Right lobe of liver (tissue), 6 donors: ENCODE results near the gene NBEA. TPM values are rescaled to one million over a fixed set of nuclear protein-coding genes. Genes with fewer than 3 reads are reported as not detected.

Experiments
- ATAC-seq, 4 donors: fragments of 200-7000 bp; cut with Tn5 transposase; one replicate each; pipeline ENCODE4 v1.9.1; 2020; ENCODE audit warnings: mild to moderate bottlenecking in 4 of 4, moderate library complexity in 4 of 4
- DNase-seq, 3 donors: peaks; one replicate each; pipeline ENCODE4 v3.0.0-alpha.2; 2020
- H3K27ac ChIP-seq, 3 donors: fragments of 200-600 bp; one replicate each; pipeline ENCODE4 v1.8.0; 2022
- H3K27me3 ChIP-seq, 2 donors: fragments of 200-600 bp; one replicate each; pipeline ENCODE4 v1.8.0; 2022
- H3K36me3 ChIP-seq, 4 donors: fragments of 200-600 bp; sonication (generic) in 1 of 4; one replicate each; pipeline versions ENCODE4 v1.5.1 to v1.8.0; 2017 to 2022; ENCODE audit warnings: control low read depth in 1 of 4
- H3K4me1 ChIP-seq, 4 donors: fragments of 200-600 bp; sonication (generic) in 1 of 4; one replicate each; pipeline versions ENCODE4 v1.5.1 to v1.8.0; 2017 to 2022; ENCODE audit warnings: control low read depth in 1 of 4
- H3K4me3 ChIP-seq, 3 donors: fragments of 200-600 bp; one replicate each; pipeline ENCODE4 v1.8.0; 2022
- H3K9me3 ChIP-seq, 4 donors: fragments of 200-600 bp; sonication (generic) in 1 of 4; one replicate each; pipeline versions ENCODE4 v1.5.1 to v1.8.0; 2017 to 2022; ENCODE audit warnings: control low read depth in 1 of 4
- POLR2A ChIP-seq: fragments of 450-650 bp; IDR thresholded peaks from one replicate; pipeline ENCODE4 v1.6.1; 2017; ENCODE audit warnings: antibody characterized with exemption, mild to moderate bottlenecking
- WGBS: methylation state at CpG from one replicate; pipeline ENCODE4 v1.1.6; 2018; ENCODE audit warnings: low coverage, low lambda C conversion rate; ENCODE audit not compliant: insufficient coverage; ENCODE audit errors: missing lambda C conversion rate; 5-methylcytosine and 5-hydroxymethylcytosine counted together
- intact Hi-C, 2 donors: fragments of 100-400 bp; cut with DNase I; formaldehyde crosslinking; loops; one replicate each; pipeline versions ENCODE4 v1.11.2 to v1.14.1; 2022
- total RNA-seq, 6 experiments: library from RNA; depleted of rRNA in 2 of 6; stranded (reverse); fragments of >200 nt in 2 of 6; fragmentation: NEBNext Ultra II Directional in 3 of 6; extraction: Animal tissue kit (Norgen Biotek cat#: 25700) in 3 of 6; gene quantifications; one replicate each; pipeline versions ENCODE4 v1.1.0 to v1.2.4, GENCODE V29; 2016 to 2023
- TF ChIP-seq, protein P1 (sequence below), 4 donors: fragments of 200-600 bp in 3 of 4; fragments of 450-650 bp in 1 of 4; IDR thresholded peaks; one replicate each; pipeline versions ENCODE4 v1.5.1 to v1.8.0; 2016 to 2022; ENCODE audit warnings: antibody characterized with exemption in 4 of 4, mild to moderate bottlenecking in 2 of 4
- donor health status: DM: no; HTN: yes; CAD: no.
- donor health status: DM: no; HTN: no; CAD: no.
- donor health status: DM: no; HTN: no; CAD: no.
- donor health status: DM: no; HTN: yes; CAD: no.
- donor health status: DM: no; HTN: yes; CAD: no.

Gene NBEA
- total RNA-seq, 6 experiments from 2014 or later: 0.62 to 1.7 (median 0.75) TPM

DNA sequence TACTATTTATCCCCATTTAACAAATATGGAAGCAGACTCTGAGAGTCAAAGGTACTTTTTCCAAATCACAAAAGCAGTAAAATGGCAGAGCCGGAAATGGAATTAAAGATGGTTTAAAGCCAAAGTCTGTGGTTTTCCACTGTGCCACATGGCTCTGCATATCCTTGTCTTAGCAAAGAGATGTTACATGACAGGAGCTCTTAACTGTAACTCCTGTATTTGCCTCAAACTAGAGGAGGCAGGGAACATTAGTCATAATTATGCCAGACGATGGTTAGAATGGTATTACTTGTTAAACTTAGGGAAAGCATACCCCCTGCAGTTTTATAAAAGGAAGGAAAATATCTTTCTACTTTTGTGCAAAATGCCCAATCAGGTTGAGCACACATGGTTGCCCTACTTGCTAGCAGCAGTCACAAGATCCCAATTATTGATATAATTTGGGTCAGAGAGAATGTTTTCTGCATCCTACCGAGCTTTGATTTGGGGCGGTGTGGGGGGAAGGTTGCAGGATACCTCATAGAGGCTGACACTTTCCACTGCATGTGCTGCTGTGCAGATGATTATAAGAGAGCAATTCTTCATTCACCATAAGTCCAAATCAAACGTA lies 576.4 kb downstream of the NBEA start:
- DNase-seq (no peak), ATAC-seq (no peak)
- TF ChIP-seq POLR2A: no peak
- TF ChIP-seq, protein P1, sequence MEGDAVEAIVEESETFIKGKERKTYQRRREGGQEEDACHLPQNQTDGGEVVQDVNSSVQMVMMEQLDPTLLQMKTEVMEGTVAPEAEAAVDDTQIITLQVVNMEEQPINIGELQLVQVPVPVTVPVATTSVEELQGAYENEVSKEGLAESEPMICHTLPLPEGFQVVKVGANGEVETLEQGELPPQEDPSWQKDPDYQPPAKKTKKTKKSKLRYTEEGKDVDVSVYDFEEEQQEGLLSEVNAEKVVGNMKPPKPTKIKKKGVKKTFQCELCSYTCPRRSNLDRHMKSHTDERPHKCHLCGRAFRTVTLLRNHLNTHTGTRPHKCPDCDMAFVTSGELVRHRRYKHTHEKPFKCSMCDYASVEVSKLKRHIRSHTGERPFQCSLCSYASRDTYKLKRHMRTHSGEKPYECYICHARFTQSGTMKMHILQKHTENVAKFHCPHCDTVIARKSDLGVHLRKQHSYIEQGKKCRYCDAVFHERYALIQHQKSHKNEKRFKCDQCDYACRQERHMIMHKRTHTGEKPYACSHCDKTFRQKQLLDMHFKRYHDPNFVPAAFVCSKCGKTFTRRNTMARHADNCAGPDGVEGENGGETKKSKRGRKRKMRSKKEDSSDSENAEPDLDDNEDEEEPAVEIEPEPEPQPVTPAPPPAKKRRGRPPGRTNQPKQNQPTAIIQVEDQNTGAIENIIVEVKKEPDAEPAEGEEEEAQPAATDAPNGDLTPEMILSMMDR (IDR thresholded peaks at IDR 0.05): no peak
- no peaks in the 10 kb centered on the region for H3K27me3 ChIP-seq
- H3K9me3 ChIP-seq: no peaks in the 10 kb centered on the region
- no peaks in the 10 kb centered on the region for H3K4me1 ChIP-seq
- no peaks in the 10 kb centered on the region for H3K36me3 ChIP-seq
- no peak overlapping the region for H3K4me3 ChIP-seq
- intact Hi-C loops: no loop called here
- 71% methylated on average over 4 of the region's 5 CpGs for WGBS
- no peak overlapping the region for H3K27ac ChIP-seq

- H3K4me3 ChIP-seq: no peak overlapping the region
- 59% methylated on average over 3 of the region's 3 CpGs for WGBS
- ATAC-seq (no peak), DNase-seq (no peak)
- no peak for TF ChIP-seq POLR2A
- TF ChIP-seq, protein P1 (IDR thresholded peaks at IDR 0.05): no peak
- H3K27ac ChIP-seq: no peak overlapping the region
- H3K27me3 ChIP-seq: no peaks in the 10 kb centered on the region
- intact Hi-C loops: no loop called here
- no peaks in the 10 kb centered on the region for H3K36me3 ChIP-seq
- no peaks in the 10 kb centered on the region for H3K4me1 ChIP-seq
- no peaks in the 10 kb centered on the region for H3K9me3 ChIP-seq
These were observed 582.1 kb downstream of the NBEA start for GRCh38 chr13:35524171-35524570.

DNA sequence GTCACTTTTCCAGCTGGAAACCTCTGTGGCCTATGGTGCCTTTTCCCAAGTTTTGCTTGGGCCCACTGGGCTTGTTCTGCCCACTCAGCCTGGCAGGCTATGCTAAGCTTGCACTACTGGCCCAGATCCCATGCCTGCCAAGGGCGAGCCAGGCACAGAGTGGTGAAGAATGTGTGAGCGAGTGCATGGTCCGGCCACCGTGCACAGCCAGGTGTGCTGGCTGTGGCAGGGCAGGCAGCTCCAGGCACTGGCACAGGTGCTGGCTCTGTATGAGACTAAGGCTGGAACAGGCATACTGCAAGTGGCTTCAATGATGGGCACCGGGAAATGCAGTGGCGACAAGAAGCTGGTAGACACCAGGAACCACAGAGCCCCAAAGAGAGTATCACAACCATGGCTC lies 584.5 kb downstream of the NBEA start:
- no peaks in the 10 kb centered on the region for H3K36me3 ChIP-seq
- WGBS: no CpG with 5 or more reads among the region's 6 CpGs
- ATAC-seq (no peak), DNase-seq (no peak)
- H3K27me3 ChIP-seq: no peaks in the 10 kb centered on the region
- no peak overlapping the region for H3K27ac ChIP-seq
- H3K9me3 ChIP-seq: no peaks in the 10 kb centered on the region
- no peaks in the 10 kb centered on the region for H3K4me1 ChIP-seq
- intact Hi-C loops: no loop called here
- no peak overlapping the region for H3K4me3 ChIP-seq
- TF ChIP-seq POLR2A: no peak
- TF ChIP-seq, protein P1 (IDR thresholded peaks at IDR 0.05): no peak

DNA sequence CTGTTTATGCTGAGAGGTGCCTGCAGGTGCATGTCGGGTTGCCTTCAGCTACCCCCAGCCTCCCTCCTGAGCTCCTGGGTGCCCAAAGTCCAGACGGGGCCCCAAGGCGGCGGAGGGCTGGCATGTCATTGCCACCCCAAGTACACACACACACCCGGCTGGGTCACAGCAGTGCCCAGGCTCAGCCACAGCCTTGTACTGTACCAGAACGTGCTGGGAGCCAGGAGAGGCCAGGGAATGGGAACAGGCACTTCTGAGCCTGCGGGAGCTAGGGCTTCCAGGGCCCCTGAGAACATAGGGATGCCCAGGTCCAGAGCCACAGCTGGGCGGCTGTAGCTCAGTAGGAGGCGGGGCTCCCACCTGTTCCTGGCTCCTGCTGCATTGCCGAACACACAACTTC lies 585.4 kb downstream of the NBEA start:
- Histone ChIP-seq H3K36me3 (no peaks in the 10 kb centered on the region), H3K4me1 (no peaks in the 10 kb centered on the region), H3K27ac (no peak overlapping the region), H3K9me3 (no peaks in the 10 kb centered on the region), H3K27me3 (no peaks in the 10 kb centered on the region), H3K4me3 (no peak overlapping the region)
- WGBS: no CpG with 5 or more reads among the region's 10 CpGs
- DNase-seq (no peak), ATAC-seq (peak in 1 of 4 donors; percentile 23)
- TF ChIP-seq, protein P1 (IDR thresholded peaks at IDR 0.05): no peak
- no peak for TF ChIP-seq POLR2A
- intact Hi-C loops: no loop called here

DNA sequence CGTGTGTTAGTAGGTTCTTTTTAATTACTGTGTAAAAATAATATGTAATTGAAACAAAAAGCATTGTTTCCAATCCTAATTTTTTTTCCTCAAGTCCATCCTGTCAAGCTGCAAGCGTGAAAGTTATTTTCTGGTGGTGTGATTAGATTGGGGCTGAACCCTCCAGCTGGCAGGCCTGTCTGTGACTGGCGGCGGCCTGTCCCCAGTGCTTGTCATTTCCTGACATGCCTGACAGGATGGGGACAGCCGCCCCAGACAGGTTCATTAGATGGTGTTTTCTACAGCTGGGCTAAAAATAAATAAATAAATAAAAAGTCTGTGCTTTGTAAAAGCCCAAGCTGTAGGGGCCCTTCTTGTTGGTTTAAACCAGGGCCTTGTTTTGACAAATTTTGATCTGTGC lies 588.1 kb downstream of the NBEA start:
- H3K4me1 ChIP-seq: no peaks in the 10 kb centered on the region
- no peak for DNase-seq
- TF ChIP-seq, protein P1 (IDR thresholded peaks at IDR 0.05): no peak
- TF ChIP-seq POLR2A: no peak

More for the DNA sequence above, 588.1 kb downstream of the NBEA start:
- intact Hi-C loops: no loop called here
- no peaks in the 10 kb centered on the region for H3K9me3 ChIP-seq
- H3K4me3 ChIP-seq: no peak overlapping the region
- H3K36me3 ChIP-seq: no peaks in the 10 kb centered on the region
- no peaks in the 10 kb centered on the region for H3K27me3 ChIP-seq
- H3K27ac ChIP-seq: no peak overlapping the region
- 59% methylated on average over 5 of the region's 5 CpGs for WGBS
- no peak for ATAC-seq
